K562 (cell line): Measurements from ENCODE around the gene MRPS24. TPM values are rescaled to one million over a fixed set of nuclear protein-coding genes. Genes with fewer than 3 reads are reported as not detected.

Experiments used
- ATAC-seq: fragments of 200-7000 bp; cut with Tn5 transposase; 3 replicates; pipeline ENCODE4 v1.9.1; 2020; ENCODE audit warnings: moderate library complexity
- BruUV-seq: library from RNA; stranded (reverse); fragments of 400-500 nt; replicated peaks from 2 replicates; lab custom pipeline; 2021; lab: Mats Ljungman, UMichigan
- CTCF ChIA-PET: fragments of 300-600 bp; formaldehyde crosslinking; extraction: SDS; loops from one replicate; lab custom pipeline; 2021; ENCODE audit warnings: low intra/inter-chr PET ratio; lab: Yijun Ruan, JAX
- POLR2A ChIA-PET: fragments of 300-600, 350-650 bp; sonication (Branson Sonifier 250); formaldehyde crosslinking; extraction: SDS; loops from one replicate; lab custom pipeline; 2021; ENCODE audit warnings: antibody characterized with exemption, inconsistent platforms; lab: Yijun Ruan, JAX
- DNase-seq, 4 experiments: peaks; one replicate each; pipeline versions ENCODE4 v3.0.0 to v3.0.0-alpha.2; 2011 to 2018; ENCODE audit warnings: low spot score in 3 of 4, mixed read lengths in 3 of 4; ENCODE audit errors: extremely low read depth in 1 of 4
- FAIRE-seq: peaks from 2 replicates; lab custom pipeline; 2011; peaks lifted over from hg19 to GRCh38; lab: Jason Lieb, UNC
- H2AFZ ChIP-seq: 2 replicates; pipeline ENCODE4 v1.6.0; 2011; ENCODE audit warnings: low read depth, low read length, control low read depth, inconsistent platforms
- H3K27ac ChIP-seq: fragments of 200-600 bp; 3 replicates; pipeline ENCODE4 v1.8.0; 2011; ENCODE audit warnings: low read depth, mild to moderate bottlenecking, control low read depth, inconsistent platforms, low read length, moderate library complexity, mixed read lengths; ENCODE audit errors: extremely low read depth
- H3K27me3 ChIP-seq, 2 experiments: fragments of 300-600 bp in 1 of 2; 2 replicates in 1 of 2; 3 replicates in 1 of 2; pipeline versions ENCODE4 v1.6.0 to v1.8.0; 2011; ENCODE audit warnings: inconsistent platforms in 2 of 2, low read length in 2 of 2, mild to moderate bottlenecking in 1 of 2, mixed read lengths in 1 of 2, moderate library complexity in 1 of 2; ENCODE audit not compliant: control insufficient read depth in 2 of 2, insufficient read depth in 2 of 2
- H3K36me3 ChIP-seq: fragments of 300-600 bp; 3 replicates; pipeline ENCODE4 v1.8.0; 2011; ENCODE audit warnings: mild to moderate bottlenecking, low read length, inconsistent platforms; ENCODE audit not compliant: control insufficient read depth, insufficient read depth
- H3K4me1 ChIP-seq, 2 experiments: fragments of 200-600 bp in 1 of 2; replicated peaks in 1 of 2; 2 replicates in 1 of 2; 3 replicates in 1 of 2; pipeline versions ENCODE4 v1.5.1 to v1.8.0; 2011; ENCODE audit warnings: inconsistent platforms in 2 of 2, low read length in 2 of 2, mild to moderate bottlenecking in 1 of 2, mixed read lengths in 1 of 2, moderate library complexity in 1 of 2; ENCODE audit not compliant: control insufficient read depth in 2 of 2, insufficient read depth in 2 of 2
- H3K4me2 ChIP-seq: 2 replicates; pipeline ENCODE4 v1.6.1; 2011; ENCODE audit warnings: low read length, control low read depth, inconsistent platforms, mixed read lengths; ENCODE audit not compliant: insufficient read depth
- H3K4me3 ChIP-seq: fragments of 200-600 bp; sonication (generic), shearing (Covaris generic); 2 replicates; pipeline ENCODE4 v1.5.1; 2016; ENCODE audit warnings: control low read depth, inconsistent platforms
- H3K79me2 ChIP-seq: fragments of 200-600 bp; 3 replicates; pipeline ENCODE4 v1.8.0; 2011; ENCODE audit warnings: low read length, inconsistent platforms; ENCODE audit not compliant: control insufficient read depth, insufficient read depth
- H3K9ac ChIP-seq, 2 experiments: 2 replicates each; pipeline versions ENCODE4 v1.6.0 to v1.6.1; 2011; ENCODE audit warnings: low read depth in 2 of 2, low read length in 2 of 2, control low read depth in 1 of 2, inconsistent platforms in 1 of 2, mild to moderate bottlenecking in 1 of 2, mixed read lengths in 1 of 2; ENCODE audit not compliant: insufficient read depth in 1 of 2
- H3K9me1 ChIP-seq: one replicate; pipeline ENCODE4 v1.6.0; 2011; ENCODE audit warnings: inconsistent platforms, mild to moderate bottlenecking, low read length, moderate library complexity; ENCODE audit not compliant: control insufficient read depth, insufficient read depth
- H3K9me3 ChIP-seq: replicated peaks from 2 replicates; pipeline ENCODE4 v1.5.1; 2011; ENCODE audit warnings: low read depth, low read length, inconsistent platforms; ENCODE audit not compliant: control insufficient read depth, insufficient read depth
- H4K20me1 ChIP-seq: replicated peaks from 2 replicates; pipeline ENCODE4 v1.6.1; 2011; ENCODE audit warnings: low read length, inconsistent platforms, mixed read lengths; ENCODE audit not compliant: control insufficient read depth, insufficient read depth
- BACH1 ChIP-seq: fragments of 200-800 bp; sonication (Bioruptor generic); IDR thresholded peaks from 2 replicates; pipeline ENCODE4 v1.6.1; 2016; ENCODE audit warnings: missing genetic modification characterization, missing compliant biosample characterization
- BHLHE40 ChIP-seq: IDR thresholded peaks from 2 replicates; pipeline ENCODE4 v1.6.1; 2011; ENCODE audit warnings: low read length, improper control_type of control experiment
- ETV5 ChIP-seq: sonication (generic); formaldehyde crosslinking; IDR thresholded peaks from 2 replicates; pipeline ENCODE4 v1.4.0; 2020; ENCODE audit warnings: low read depth, mild to moderate bottlenecking, missing genetic modification reagents
- GTF2B ChIP-seq: IDR thresholded peaks from 2 replicates; pipeline ENCODE4 v1.6.1; 2011; ENCODE audit not compliant: insufficient read length; ENCODE audit errors: extremely low read depth
- KDM1A ChIP-seq, 2 experiments: fragments of 450-650 bp; IDR thresholded peaks; 2 replicates each; pipeline ENCODE4 v1.6.1; 2016; ENCODE audit warnings: mild to moderate bottlenecking in 2 of 2
- ZBTB12 ChIP-seq: fragments of 250-450 bp; sonication (Bioruptor Pico); IDR thresholded peaks from 2 replicates; pipeline ENCODE4 v1.4.0; 2020
- ZNF445 ChIP-seq: fragments of 250-450 bp; sonication (Bioruptor Pico); IDR thresholded peaks from 2 replicates; pipeline ENCODE4 v1.4.0; 2020; ENCODE audit warnings: low read depth, mild to moderate bottlenecking, moderate library complexity
- WGBS: fragments of 100-300 bp; shearing (Covaris generic); methylation state at CpG from one replicate; pipeline ENCODE4 v1.1.6; 2016; ENCODE audit warnings: low coverage, mixed read lengths; ENCODE audit not compliant: insufficient coverage; ENCODE audit errors: missing lambda C conversion rate; 5-methylcytosine and 5-hydroxymethylcytosine counted together
- in situ Hi-C: fragments of 300-500 bp; cut with MboI; formaldehyde crosslinking; loops from 4 replicates; pipeline ENCODE4 v1.15.0; 2018; ENCODE audit warnings: inconsistent platforms, mixed read lengths
- intact Hi-C: fragments of 100-400 bp; cut with micrococcal nuclease; formaldehyde crosslinking; loops from 2 replicates; pipeline ENCODE4 v1.14.2; 2022
- polyA plus RNA-seq, 8 experiments: library from polyadenylated mRNA; depleted of rRNA in 4 of 8; stranded (reverse) in 5 of 8; unstranded in 3 of 8; fragments of >200 nt; fragmentation: Nextera tagmentation in 2 of 8; fragmentation: Illumina TruSeq in 1 of 8; extraction: Ambion mirVana in 2 of 8; extraction: Trizol in 1 of 8; gene quantifications; 2 replicates each; pipeline versions ENCODE4 v1.2.1 to v1.2.3, GENCODE V29; 2011 to 2014; ENCODE audit warnings: inconsistent platforms in 1 of 8, missing spikeins in 1 of 8
- total RNA-seq, 7 experiments: library from RNA; depleted of rRNA in 6 of 7; stranded (reverse); fragments of >200 nt in 6 of 7; fragmentation: Illumina TruSeq in 2 of 7; extraction: Trizol in 2 of 7; gene quantifications; 2 replicates each; pipeline versions ENCODE4 v1.2.1 to v1.2.3, GENCODE V29; 2011 to 2021; ENCODE audit warnings: low replicate concordance in 1 of 7

Gene MRPS24
- total and polyA plus RNA-seq, 9 of the 15 experiments (the other 6 are each of a cell fraction or from before 2014, with no cell fraction given): 51.4 to 214 (median 169) TPM

GRCh38 chr7:43850348-43851116 is 18.8 kb downstream of the MRPS24 start:
- FAIRE-seq: no peak
- no peak for DNase-seq
- no peak overlapping the region for H3K27ac ChIP-seq
- H2AFZ ChIP-seq: no peak overlapping the region
- in situ Hi-C loops (no loop called here), intact Hi-C loops (no loop called here)
- H3K9me3 ChIP-seq: no peaks in the 10 kb centered on the region
- ATAC-seq: no peak; the same call in 2 of the 3 replicates
- no peaks in the 10 kb centered on the region for H3K27me3 ChIP-seq
- ChIA-PET POLR2A (no interaction called here), CTCF (no interaction called here)
- TF ChIP-seq ZNF445 (CRISPR knock-in tag) (no peak), BHLHE40 (0 out of 2 replicates have a peak, but pooled peaks have one; percentile 35)
- no peak overlapping the region for H3K4me3 ChIP-seq
- H3K4me1 ChIP-seq: no peaks in the 10 kb centered on the region
- H3K9ac ChIP-seq: no peak overlapping the region
- H3K79me2 ChIP-seq: no peaks in the 10 kb centered on the region
- H3K9me1 ChIP-seq: no peaks in the 10 kb centered on the region
- no TSS peak for BruUV-seq
- no peaks in the 10 kb centered on the region for H4K20me1 ChIP-seq
- H3K4me2 ChIP-seq: no peak overlapping the region
- 19% methylated on average over 5 of the region's 5 CpGs for WGBS
- no peaks in the 10 kb centered on the region for H3K36me3 ChIP-seq

GRCh38 chr7:43849047-43849446 is 20.3 kb downstream of the MRPS24 start:
- TF ChIP-seq BACH1 (tag): no peak
- TF ChIP-seq ZBTB12: no peak
- TF ChIP-seq GTF2B: no peak
- TF ChIP-seq ETV5 (CRISPR knock-in tag): no peak
- no peak for TF ChIP-seq KDM1A (IDR thresholded peaks at IDR 0.05)
- in situ Hi-C loops: loop anchor here (25.0 kb wide), 1 partner anchor 1912 kb away; no protein-coding TSS in a partner anchor
- CTCF ChIA-PET: no interaction called here
- DNase-seq (no peak), FAIRE-seq (no peak), ATAC-seq (no peak)
- WGBS: 3% methylated on average over 2 of the region's 2 CpGs
- no peaks in the 10 kb centered on the region for H3K79me2 ChIP-seq
- no peak overlapping the region for H3K4me2 ChIP-seq
- H3K9ac ChIP-seq: no peak overlapping the region
- BruUV-seq: no TSS peak
- H4K20me1 ChIP-seq: no peaks in the 10 kb centered on the region
- H3K4me3 ChIP-seq: no peak overlapping the region
- intact Hi-C loops: no loop called here
- no peak overlapping the region for H2AFZ ChIP-seq
- no peaks in the 10 kb centered on the region for H3K9me1 ChIP-seq
- no peaks in the 10 kb centered on the region for H3K27me3 ChIP-seq
- no peaks in the 10 kb centered on the region for H3K36me3 ChIP-seq
- H3K27ac ChIP-seq: no peak overlapping the region
- no peaks in the 10 kb centered on the region for H3K4me1 ChIP-seq
- POLR2A ChIA-PET: no interaction called here
- no peaks in the 10 kb centered on the region for H3K9me3 ChIP-seq
